NCI-H345 treated with DMSO at 0.1 percent for 48 hours (cell line): ENCODE data around the gene IPO8.
A peak's percentile ranks its signal among the peaks of the same experiment; 100 is the strongest.

Experiments
- DNase-seq: peaks from one replicate; lab custom pipeline; 2025; ENCODE audit not compliant: unreplicated experiment; lab: John Stamatoyannopoulos, UW

The IPO8 gene

DNA sequence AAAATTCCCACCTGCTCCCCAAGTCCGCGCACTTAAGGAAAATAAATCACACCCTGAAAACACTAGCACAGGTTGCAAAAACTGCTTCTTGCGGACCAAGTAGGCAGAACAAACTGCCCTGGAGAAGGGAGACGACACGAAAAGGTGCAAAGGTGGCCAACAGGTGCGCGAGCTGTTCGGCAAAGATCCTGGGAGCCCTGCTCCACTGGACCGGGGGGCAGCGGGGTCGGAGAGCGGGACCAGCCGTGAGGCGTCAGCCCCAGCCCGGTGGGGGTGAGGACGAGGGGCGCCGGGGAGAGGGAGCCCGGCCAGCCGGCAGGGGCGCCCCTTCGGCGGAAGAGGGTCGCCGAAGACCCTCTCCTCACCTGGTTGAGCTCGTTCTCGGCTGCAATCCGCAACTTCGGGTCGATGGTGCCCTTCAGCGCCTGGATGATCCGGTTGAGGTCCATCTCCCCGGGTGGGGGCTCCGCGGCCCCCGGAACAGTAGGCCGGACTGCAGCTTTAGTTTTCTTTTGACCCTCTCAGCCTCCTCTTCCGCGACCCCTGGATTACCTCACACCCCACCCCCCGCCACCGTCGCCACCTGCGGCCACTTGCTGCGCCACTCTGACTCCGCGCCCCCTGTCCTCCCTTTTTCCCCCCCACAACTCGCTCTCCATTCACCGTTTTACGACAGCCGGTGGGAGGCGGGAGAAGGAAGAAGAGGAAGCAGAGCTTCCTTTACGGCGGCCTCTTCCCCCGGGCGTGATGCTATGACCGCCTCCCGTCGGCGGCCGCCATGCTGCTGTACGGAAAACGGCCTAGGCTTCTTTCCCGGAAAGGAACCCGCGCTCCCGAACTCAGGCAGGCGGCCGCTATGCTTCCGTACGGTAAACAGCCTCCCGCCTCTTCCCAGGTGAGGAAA lies at the start of gene IPO8:
Gene IPO8 (minus strand): TSS at position 671 of the 904 bp plus-strand sequence. CDS start 222 bp downstream, at position 449.
- peak; percentile 85 for DNase-seq

DNA sequence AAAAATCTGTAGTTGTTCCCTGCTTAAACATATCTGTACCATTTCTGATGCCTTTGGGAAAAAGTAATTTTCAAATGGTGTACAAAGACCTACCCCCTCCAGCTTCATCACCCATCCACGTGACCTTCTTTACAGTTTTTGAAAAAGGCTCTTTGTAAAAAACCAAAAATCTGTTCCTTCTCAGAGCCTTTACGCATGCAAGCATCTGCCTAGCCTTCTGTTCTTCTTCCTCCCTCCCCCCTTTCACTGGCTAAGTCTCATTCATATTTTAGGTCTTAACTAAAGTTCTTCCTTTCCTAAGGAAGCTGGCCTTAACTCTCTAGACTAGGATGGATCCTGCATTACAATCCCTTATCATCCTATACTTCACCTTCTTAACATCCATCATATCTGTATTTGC lies 48.7 kb upstream of the IPO8 start:
- DNase-seq, result no peak

DNA sequence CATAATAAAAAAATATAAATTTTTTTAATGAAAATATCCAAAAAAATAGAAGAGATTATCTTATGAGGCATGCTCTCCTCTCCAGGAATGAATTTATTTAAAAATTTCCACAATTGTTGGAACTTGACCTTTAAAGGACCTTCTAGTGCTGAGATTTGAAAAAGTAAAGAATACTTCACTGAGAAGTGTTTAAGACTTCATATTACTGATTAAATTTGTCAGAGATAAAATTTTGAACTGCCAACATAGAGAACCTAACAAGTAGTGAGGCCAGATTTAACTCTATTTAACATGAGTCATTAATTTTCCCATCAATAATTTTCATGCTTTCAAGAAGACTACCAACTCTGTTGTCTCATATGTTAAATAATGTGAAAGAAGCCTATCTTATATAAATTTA lies 44.6 kb upstream of the IPO8 start:
- no peak for DNase-seq

DNA sequence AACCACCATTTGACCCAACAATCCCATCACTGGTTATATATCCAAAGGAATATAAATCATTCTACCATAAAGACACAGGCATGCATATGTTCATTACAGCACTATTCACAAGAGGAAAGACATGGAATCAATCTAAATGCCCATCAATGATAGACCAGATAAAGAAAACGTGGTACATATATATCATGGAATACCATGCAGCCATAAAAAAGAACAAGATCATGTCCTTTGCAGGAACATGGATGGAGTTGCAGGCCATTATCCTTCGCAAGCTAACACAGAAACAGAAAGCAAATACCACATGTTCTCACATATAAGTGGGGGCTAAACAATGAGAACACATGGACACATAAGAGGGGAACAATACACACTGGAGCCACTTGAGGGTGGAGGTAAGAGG lies 43.4 kb upstream of the IPO8 start:
- no peak for DNase-seq

DNA sequence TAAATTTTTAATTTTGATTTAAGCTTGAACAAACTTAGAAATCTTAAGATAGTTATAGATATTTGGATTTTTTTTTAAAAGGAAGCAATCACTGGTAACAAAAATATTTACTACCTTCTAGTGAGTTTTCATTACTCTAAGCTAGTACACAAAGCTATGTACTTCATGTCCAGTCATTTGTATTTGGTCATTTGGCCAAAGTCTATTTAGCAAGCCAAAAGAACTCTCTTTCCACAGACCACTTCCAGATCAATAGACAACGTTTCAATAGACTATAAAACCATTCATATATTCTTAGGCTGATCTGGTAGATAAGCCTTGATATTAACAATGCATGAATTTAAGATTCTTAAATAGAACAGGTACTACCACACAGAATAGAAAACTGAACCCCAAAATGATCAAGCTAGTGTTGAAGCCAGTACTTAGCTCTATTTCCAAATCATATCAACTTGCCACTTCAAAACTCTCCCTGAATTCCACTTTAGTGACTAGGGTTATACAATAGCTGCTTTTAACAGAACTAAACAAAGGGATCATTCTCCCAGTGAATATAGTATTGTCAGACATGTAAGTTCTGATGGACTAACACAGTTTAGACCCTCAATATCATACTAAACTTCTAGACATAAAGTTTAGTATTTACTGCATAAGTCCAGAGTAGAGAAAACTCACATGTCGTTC lies 37.4 kb upstream of the IPO8 start:
- DNase-seq, result no peak

DNA sequence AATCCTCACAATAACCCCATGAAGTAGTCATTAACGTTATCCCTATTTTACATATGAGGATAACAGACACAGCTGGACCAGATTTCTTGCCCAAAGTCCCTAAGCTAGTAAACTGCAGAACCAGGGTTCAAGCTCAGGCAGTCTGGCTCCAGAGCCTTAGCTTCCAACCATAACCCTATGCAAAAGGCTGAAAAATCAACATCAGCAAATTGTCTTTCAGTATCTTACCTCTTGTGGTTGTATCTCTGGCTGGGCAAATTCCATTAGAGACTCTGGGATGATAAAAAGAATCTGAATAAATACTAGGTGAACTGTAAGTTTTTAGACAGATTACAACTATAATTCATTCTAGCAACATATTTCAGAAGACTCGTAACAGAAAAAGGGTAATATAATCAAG lies 34.3 kb upstream of the IPO8 start:
- DNase-seq, result no peak

DNA sequence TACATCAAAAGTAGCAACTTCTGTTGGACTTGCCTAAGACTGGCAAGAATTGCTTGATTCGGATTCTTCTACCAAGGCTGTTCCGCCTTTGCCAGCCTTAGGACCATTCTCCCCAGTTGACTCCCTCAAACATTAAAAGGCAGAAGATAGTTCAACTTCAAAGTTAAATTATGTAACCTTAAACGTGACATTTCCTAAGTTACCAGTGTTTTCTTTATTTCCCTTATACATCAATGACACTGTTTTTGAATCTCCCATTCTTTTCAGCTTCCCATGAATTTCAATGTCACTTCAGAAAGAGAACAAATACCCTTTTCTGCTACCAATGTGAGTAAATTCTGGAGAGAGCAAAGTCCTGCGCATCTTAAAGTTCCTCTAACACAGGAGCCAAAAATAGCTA lies 33.9 kb upstream of the IPO8 start:
- DNase-seq, result no peak

DNA sequence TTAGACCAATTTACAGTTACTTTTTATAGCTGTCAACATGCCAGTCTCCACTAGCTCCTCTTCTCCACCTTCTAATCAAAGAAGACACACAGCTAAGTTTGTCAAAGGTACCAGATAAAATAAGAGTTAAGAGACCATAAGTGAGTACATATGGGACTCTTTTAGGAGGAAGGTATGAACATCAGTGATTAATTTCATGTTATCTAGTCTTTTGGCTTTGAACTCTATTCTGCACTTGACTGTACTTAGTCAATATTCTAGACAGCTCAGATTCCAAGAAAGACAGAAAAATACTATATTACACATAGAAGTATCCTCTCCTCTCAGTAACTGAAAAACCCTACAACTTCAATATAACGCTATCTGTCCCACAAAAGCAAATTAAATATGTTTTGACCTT lies 31.0 kb upstream of the IPO8 start:
- no peak for DNase-seq

DNA sequence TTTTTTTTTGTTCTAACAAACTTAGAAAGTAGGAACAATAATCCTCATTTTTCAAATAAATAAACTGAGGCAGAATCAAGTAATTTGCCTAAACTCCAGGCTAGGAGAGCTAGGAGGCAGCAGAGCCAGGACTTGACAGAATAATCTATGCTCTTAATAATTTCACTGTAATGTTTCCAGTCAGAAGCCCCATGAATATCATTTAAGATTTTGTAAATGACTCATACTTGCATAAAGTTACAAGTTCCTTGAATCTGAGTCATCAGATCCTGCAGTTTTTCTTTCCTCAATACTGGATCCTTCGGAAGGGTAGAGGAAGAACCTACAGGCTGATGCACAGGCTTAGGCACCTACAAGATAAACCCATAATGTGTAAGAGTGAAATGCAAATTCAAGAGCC lies 30.1 kb upstream of the IPO8 start:
- DNase-seq, result no peak

DNA sequence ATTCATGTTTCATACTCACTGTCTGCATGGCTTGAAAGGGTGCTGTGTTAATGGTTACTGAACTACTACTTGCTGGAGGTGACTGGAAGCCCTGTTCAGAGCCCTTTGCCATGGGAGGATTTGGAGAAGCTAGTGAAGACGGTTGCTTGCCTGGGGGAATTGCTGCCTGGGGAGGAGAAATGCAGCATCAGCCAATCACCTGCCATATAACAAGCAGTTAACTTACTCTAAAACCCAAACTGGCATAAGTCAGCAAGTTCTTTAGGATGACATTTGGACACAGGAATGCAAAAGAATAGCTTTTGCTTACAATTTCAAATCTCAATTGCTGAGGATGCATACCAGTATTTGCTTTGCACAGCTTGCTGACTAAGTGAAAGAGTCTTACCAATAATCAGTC lies 23.4 kb upstream of the IPO8 start:
- no peak for DNase-seq

DNA sequence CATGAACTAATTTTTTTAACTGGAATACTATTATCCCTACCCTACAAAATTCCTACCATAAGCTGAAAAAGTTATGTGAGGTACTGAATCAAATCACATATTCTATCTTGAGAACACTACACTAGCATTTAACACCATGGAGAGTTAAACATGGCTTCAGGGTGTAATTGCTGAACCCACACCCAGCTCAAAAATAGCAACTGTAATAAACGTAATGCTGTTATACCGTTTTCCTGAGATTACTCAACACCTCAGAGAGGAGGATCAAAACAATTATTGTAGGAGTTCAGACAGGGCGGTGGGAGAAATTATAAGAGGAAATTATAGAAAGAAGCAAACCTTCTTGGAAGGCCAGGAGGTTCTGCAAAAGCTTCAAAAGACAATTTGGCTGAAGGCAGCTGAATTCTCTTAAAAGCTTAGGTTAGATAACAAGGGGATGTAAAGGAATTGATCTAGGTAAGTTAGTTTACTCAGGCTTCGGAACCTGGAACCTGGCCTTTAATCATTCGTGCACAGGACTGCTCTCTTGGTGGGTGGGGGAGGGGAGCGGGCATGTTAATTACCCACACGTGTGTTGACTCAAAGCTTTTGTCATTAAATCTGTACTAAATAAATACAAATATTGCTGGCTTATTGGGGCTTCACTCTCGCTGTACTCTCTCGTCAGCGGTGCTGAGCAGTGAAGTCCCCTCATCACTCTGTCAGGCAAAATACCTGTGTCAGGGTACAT lies 12.1 kb upstream of the IPO8 start:
- DNase-seq, result no peak

DNA sequence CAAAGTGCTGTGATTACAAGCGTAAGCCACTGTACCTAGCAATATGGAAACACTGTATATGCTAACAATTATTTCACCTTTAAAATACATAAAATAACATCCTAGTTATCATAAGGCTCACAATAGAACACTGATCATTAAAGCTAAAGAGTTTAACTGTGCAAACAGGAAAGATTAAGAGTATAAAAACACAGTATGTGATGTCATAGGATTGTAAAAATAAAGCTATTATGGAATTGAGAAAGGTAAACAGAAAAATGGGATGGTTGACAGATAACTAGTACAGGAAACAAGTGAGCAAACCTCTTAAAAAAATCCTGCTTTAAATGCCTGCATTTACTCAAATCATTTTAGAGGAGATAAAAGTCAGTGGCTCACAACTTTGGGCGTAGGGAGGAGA lies 10.8 kb upstream of the IPO8 start:
- DNase-seq, result no peak

DNA sequence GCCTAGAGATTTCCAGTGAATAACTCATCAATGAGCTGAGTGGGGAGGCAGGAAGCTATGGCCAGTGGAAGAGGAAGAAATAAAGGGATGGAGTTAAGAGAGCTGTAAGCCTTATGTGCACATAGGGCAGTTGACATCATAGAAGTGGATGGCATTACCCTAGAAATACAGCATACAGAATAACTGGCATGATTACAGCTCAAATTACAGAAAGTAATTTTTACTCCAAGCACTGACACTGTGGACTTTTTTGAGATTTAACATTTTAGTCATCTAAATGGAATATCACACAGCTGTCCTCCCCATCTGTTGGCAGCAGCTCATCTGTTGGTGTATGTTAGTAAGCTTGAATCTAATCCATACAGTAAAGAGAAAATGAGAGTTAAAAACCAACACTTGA lies 5.4 kb upstream of the IPO8 start:
- no peak for DNase-seq

DNA sequence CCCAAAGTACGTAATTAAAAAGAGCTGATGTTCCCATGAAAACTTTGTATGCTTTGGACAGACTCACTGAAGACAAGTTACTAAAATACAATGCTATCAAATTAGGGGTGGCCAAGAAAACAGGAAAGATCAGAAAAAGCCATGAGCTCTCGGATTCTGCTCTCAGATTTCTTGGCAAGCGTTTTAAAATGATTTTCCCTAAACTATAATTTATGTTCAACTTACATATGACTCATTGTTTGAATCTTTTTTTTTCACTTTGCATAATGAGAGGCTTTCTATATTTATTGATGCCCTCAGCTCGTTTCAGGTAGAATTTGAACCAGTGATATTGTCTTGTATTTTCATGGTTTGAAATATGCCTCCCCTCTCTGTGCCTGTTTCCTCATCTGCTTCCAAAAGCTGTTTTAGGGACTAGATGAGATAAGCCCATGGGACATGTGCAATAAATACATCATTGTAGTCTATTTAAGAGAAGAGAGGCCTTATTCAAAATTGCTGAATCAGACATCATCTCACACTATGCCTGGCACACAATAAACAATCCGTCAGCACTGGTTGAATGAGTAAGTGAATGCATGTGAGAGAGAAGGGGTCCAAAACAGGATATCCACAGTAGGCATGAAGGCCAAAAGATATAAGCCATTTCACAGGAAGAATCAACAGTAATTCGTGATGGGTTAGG lies 4.7 kb upstream of the IPO8 start:
- DNase-seq, result no peak

DNA sequence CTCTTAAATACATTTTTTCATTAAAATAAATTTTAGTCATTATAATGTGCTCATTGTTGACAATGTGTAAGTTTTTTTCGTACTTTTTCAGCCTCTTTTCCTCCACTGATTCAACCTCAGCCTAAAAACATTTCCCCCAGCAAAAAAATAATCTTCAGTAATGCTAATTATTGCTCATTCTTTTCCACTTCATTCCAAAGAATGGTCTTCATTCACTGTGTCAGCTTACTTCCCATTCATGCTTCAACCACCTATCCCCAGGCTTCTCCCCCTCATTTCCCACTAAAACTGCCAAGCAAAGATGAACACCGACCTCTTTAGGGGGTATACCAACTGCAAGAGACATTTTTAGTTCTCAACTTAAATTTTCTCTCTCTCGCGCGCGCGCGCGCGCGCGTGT lies 2.7 kb upstream of the IPO8 start:
- no peak for DNase-seq

DNA sequence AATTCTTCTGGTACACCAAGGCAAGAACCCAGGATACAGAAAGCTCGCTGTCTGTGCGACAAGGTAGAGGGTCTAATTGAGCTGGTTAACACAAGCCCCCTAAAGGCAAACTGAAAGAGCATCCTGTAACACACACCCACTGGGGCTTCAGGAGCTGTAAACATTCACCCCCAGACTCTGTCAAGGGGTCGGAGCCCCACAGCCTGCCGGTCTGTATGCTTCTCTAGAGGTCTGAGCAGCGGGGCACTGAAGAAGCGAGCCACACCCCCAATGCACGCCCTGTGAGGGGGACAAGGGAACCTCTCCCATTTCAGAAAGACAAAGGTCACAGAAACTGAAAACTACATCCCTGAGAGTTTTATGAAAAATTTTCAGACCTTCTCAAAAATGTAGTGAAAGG lies 1.3 kb upstream of the IPO8 start:
- DNase-seq, result no peak

DNA sequence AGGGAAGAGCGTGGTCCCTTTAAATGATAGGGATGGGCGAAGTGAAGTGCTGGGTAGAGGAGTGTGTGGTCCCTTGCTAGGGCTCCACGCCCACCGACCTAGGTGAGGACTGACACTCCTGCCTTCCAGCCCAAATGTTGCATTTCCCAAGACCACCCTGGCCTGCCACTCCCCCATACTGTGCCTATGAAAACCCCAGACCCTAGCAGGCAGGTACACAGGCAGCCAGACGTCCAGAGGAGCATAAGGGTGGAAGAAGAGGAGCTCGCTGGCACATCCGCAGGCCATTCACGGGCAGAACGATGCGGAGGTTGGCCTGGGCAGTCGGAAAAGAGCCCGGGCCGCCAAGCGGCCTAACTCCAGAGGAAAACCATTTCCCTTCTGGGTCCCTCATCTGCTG lies 817 bp upstream of the IPO8 start:
- no peak for DNase-seq

DNA sequence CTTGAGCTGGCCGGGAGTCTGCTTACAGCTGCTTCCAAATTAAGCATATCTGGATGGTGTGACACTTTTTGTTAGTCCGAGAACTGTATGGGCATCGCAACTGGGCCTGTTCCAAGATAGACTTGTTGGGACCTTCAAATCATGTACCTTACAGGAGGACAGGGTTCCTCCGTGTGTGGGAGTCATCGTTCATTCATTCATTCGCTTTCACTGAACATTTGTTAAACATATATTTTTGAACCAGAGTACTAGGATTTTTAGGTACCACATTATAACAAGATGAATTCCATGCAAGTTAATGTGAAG lies 387 bp upstream of the IPO8 start:
- no peak for DNase-seq

DNA sequence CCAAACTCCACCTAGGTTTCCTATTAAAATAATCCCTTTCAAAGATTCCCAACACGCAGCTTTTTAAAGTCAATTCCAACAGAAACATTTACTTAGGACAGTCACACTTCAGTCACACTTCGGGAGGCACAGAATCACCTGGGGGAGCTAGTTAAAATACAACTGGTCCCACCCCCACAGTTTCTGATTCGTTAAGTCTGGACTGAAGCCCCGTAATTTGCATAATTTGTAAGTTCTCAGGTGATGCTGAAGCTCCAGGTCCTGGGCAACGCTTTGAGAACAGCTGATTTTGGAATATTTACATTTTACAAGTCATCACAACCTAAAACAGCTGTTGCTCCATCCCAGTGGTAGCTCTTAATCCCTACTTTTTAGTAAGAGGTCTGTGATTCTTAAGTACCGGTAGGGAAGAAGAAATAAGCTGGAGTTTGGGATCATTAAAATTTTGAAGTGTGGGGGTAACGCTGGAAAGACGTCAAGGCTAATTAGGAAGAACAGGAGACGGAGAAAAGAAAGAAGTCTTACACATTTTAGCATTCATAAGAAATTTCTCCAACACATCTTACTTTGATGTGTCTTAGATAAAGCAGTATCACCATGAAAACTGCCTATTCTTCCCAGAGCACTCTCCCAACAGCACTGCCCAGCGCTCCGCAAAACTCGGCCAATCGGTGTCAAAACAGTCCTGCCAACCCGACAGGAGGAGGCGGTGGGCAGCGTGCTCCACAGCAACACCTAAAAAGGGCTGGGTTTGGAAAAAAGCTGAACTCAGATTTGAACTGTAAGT lies 1.1 kb downstream of the IPO8 start:
- peak; percentile 32 for DNase-seq

DNA sequence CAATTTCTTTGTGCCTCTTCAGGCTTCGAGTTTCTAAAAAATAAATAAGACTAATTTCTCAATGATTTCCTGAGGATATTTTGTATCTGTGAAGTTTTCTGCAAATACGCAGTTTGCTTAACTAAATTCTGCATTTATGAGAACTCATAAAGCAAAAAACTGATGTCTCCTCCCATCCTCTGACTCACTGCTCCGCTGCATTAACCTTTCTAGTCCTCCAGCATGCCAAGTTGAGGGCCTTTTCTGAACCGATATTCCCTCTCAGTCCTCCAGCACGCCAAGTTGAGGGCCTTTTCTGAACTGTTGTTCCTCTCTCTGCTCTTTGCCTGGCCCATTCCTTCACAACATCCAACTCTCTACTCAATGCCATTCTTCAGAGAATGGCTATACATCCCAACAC lies 3.2 kb downstream of the IPO8 start:
- DNase-seq, result no peak
